ENCODE measurements around the gene NPDC1. TPM values are rescaled to one million over a fixed set of nuclear protein-coding genes. Genes with fewer than 3 reads are reported as not detected.
A peak's percentile ranks its signal among the peaks of the same experiment; 100 is the strongest.

The NPDC1 gene
- total RNA-seq, 4 donors from 2014 or later, result 11.3 to 22.3 (median 19.0) TPM

GRCh38 chr9:137044502-137045177 is 1.3 kb downstream of the NPDC1 start:
- Histone ChIP-seq H3K27me3 (peaks cover 18 to 32% (median 25%) of the 10 kb centered on the region in 3 donors), H3K4me3 (peak overlapping the region; percentile 57 to 64 (median 60)), H3K27ac (peak overlapping the region in 3 of 4 donors; percentile 65 to 68 (median 67)), H3K9me3 (no peaks in the 10 kb centered on the region), H3K36me3 (peaks cover 0 to 10% of the 10 kb centered on the region in 2 donors), H3K4me1 (peaks cover 5 to 34% of the 10 kb centered on the region in 2 donors)
- TF ChIP-seq POLR2A (IDR thresholded peaks at IDR 0.05) (no peak), CTCF (IDR thresholded peaks at IDR 0.05 in 4 of 5, conservative IDR thresholded peaks at IDR 0.05 in 1 of 5) (no peak)
- no peak for ATAC-seq
- intact Hi-C loops (cut with DNase I; ENCODE audit: low total_unique reads) (no loop called here), in situ Hi-C loops (cut with MboI; ENCODE audit: low sequenced_read_pairs in 4 of 4) (no loop called here)
- DNase-seq, result no peak

GRCh38 chr9:137044037-137044436 is 1.9 kb downstream of the NPDC1 start:
- intact Hi-C loops (cut with DNase I; ENCODE audit: low total_unique reads), result no loop called here
- Histone ChIP-seq H3K9me3 (no peaks in the 10 kb centered on the region), H3K27me3 (peaks cover 16 to 26% (median 19%) of the 10 kb centered on the region in 3 donors), H3K4me3 (peak overlapping the region in 3 of 4 donors; percentile 57 to 60 (median 60)), H3K27ac (peak overlapping the region in 3 of 4 donors; percentile 65 to 68 (median 67)), H3K4me1 (peaks cover 5 to 30% of the 10 kb centered on the region in 2 donors), H3K36me3 (peaks cover 0 to 12% of the 10 kb centered on the region in 2 donors)
- DNase-seq, result no peak
- no peak for ATAC-seq
- TF ChIP-seq POLR2A (IDR thresholded peaks at IDR 0.05) (no peak), CTCF (IDR thresholded peaks at IDR 0.05 in 4 of 5, conservative IDR thresholded peaks at IDR 0.05 in 1 of 5) (no peak)
- in situ Hi-C loops (cut with MboI; ENCODE audit: low sequenced_read_pairs in 4 of 4), result no loop called here

- peak overlapping the region in 3 of 4 donors; percentile 22 to 60 (median 60) for H3K4me3 ChIP-seq
- DNase-seq (no peak), ATAC-seq (peak; percentile 19 to 37)
- intact Hi-C loops (cut with DNase I; ENCODE audit: low total_unique reads) (no loop called here), in situ Hi-C loops (cut with MboI; ENCODE audit: low sequenced_read_pairs in 4 of 4) (no loop called here)
- TF ChIP-seq CTCF (IDR thresholded peaks at IDR 0.05 in 4 of 5, conservative IDR thresholded peaks at IDR 0.05 in 1 of 5), result no peak
- TF ChIP-seq POLR2A (IDR thresholded peaks at IDR 0.05), result no peak
- H3K4me1 ChIP-seq, result peaks cover 5 to 24% of the 10 kb centered on the region in 2 donors
- H3K36me3 ChIP-seq, result peaks cover 0 to 12% of the 10 kb centered on the region in 2 donors
- no peaks in the 10 kb centered on the region for H3K9me3 ChIP-seq
- H3K27me3 ChIP-seq, result peaks cover 9 to 16% (median 14%) of the 10 kb centered on the region in 3 donors
- H3K27ac ChIP-seq, result peak overlapping the region; percentile 37 to 68 (median 66)
These were observed 2.9 kb downstream of the NPDC1 start for GRCh38 chr9:137042751-137043727.

GRCh38 chr9:137041124-137041523 is 4.9 kb downstream of the NPDC1 start:
- H3K4me3 ChIP-seq, result no peak overlapping the region
- no peaks in the 10 kb centered on the region for H3K9me3 ChIP-seq
- H3K27me3 ChIP-seq, result no peaks in the 10 kb centered on the region
- in situ Hi-C loops (cut with MboI; ENCODE audit: low sequenced_read_pairs in 4 of 4), result no loop called here
- peaks cover 0 to 12% of the 10 kb centered on the region in 2 donors for H3K36me3 ChIP-seq
- DNase-seq (no peak), ATAC-seq (no peak)
- no peak overlapping the region for H3K27ac ChIP-seq
- TF ChIP-seq CTCF (IDR thresholded peaks at IDR 0.05 in 4 of 5, conservative IDR thresholded peaks at IDR 0.05 in 1 of 5) (no peak), POLR2A (IDR thresholded peaks at IDR 0.05) (no peak)
- H3K4me1 ChIP-seq, result peaks cover 5 to 18% of the 10 kb centered on the region in 2 donors
- intact Hi-C loops (cut with DNase I; ENCODE audit: low total_unique reads), result no loop called here
